ENCODE results near the gene APRT. TPM values are rescaled to one million over a fixed set of nuclear protein-coding genes. Genes with fewer than 3 reads are reported as not detected.
A peak's percentile ranks its signal among the peaks of the same experiment; 100 is the strongest.

APRT gene
- total and polyA plus RNA-seq, 2 of the 8 experiments (the other 6 are each of a cell fraction or from before 2014, with no cell fraction given), result 221 to 267 TPM

GRCh38 chr16:88787579-88788314 lies 24.0 kb downstream of the APRT start:
- POLR2A ChIA-PET (ENCODE audit: partially characterized antibody), result interaction anchor here (0.8 to 3.3 kb wide), 4 partner anchors 12 to 40 kb away, joined by 3 to 16 read pairs (median 3); no protein-coding TSS in a partner anchor
- peak overlapping the region; percentile 61; the same call in 1 of the 2 replicates for H2BK15ac ChIP-seq (ENCODE audit: low read length)
- TF ChIP-seq RXRA (IDR thresholded peaks at IDR 0.05; ENCODE audit: insufficient read depth, low read depth, low read length) (no peak), SP4 (IDR thresholded peaks at IDR 0.05; ENCODE audit: low read length) (no peak), KDM1A (IDR thresholded peaks at IDR 0.05; ENCODE audit: borderline replicate concordance, low read length) (no peak), ZNF274 (IDR thresholded peaks at IDR 0.05; ENCODE audit: borderline replicate concordance, extremely low read depth, low read length) (no peak), RNF2 (IDR thresholded peaks at IDR 0.05; ENCODE audit: borderline replicate concordance, low read depth, low read length, missing control alignments, poor library complexity, severe bottlenecking) (no peak), HDAC2 (IDR thresholded peaks at IDR 0.05; ENCODE audit: borderline replicate concordance in 1 of 2, low read depth in 2 of 2, low read length in 2 of 2) (no peak), CBX5 (IDR thresholded peaks at IDR 0.05; ENCODE audit: low read depth, low read length) (no peak), CEBPB (IDR thresholded peaks at IDR 0.05; ENCODE audit: low read depth, low read length) (no peak), FOSL1 (IDR thresholded peaks at IDR 0.05; ENCODE audit: insufficient read depth, low read depth, low read length) (no peak)
- TF ChIP-seq, protein P1, sequence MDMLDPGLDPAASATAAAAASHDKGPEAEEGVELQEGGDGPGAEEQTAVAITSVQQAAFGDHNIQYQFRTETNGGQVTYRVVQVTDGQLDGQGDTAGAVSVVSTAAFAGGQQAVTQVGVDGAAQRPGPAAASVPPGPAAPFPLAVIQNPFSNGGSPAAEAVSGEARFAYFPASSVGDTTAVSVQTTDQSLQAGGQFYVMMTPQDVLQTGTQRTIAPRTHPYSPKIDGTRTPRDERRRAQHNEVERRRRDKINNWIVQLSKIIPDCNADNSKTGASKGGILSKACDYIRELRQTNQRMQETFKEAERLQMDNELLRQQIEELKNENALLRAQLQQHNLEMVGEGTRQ (IDR thresholded peaks at IDR 0.05; ENCODE audit: low read length), result no peak

More at GRCh38 chr16:88787579-88788314, 24.0 kb downstream of the APRT start:
- Histone ChIP-seq H2BK20ac (ENCODE audit: low read length) (no peak overlapping the region), H3K4ac (replicated peaks; ENCODE audit: insufficient read length, low read depth, low read length) (no peak overlapping the region), H2BK120ac (replicated peaks; ENCODE audit: low read depth, low read length) (no peak overlapping the region), H3K79me2 (ENCODE audit: control insufficient read depth in 1 of 2, insufficient read depth in 2 of 2, low read length in 2 of 2) (peaks cover 0 to 7% of the 10 kb centered on the region in 2 experiments; a peak in 1 of 4 replicates), H4K20me1 (replicated peaks in 1 of 2; ENCODE audit: control insufficient read depth in 1 of 2, insufficient read depth in 2 of 2, low read length in 2 of 2) (peaks cover 0 to 5% of the 10 kb centered on the region in 2 experiments), H4K91ac (replicated peaks; ENCODE audit: insufficient read length, low read length) (peak overlapping the region; percentile 31), H3K79me1 (ENCODE audit: low read depth, low read length) (no peaks in the 10 kb centered on the region), H3K14ac (ENCODE audit: insufficient read length) (no peak overlapping the region), H3K4me2 (ENCODE audit: insufficient read depth in 1 of 2, low read depth in 2 of 2, low read length in 2 of 2) (no peak overlapping the region), H2AFZ (ENCODE audit: low read length) (no peak overlapping the region), H3K18ac (ENCODE audit: extremely low read depth, low read length) (peak overlapping the region; percentile 9; the same call in 1 of the 2 replicates), H3K23ac (ENCODE audit: insufficient read length) (no peak overlapping the region), H3K27me3 (replicated peaks in 1 of 4; ENCODE audit: control insufficient read depth in 3 of 4, extremely low read depth in 1 of 4, insufficient read depth in 3 of 4, low read length in 3 of 4) (peaks cover 0 to 6% (median 3%) of the 10 kb centered on the region in 4 experiments; a peak in 3 of 7 replicates), H3K4me3 (ENCODE audit: extremely low read depth in 1 of 4, insufficient read depth in 2 of 4, low read depth in 3 of 4, low read length in 4 of 4) (no peak overlapping the region), H3K4me1 (replicated peaks in 1 of 4; ENCODE audit: control insufficient read depth in 3 of 4, insufficient read depth in 4 of 4, low read length in 3 of 4) (peaks cover 0 to 26% (median 16%) of the 10 kb centered on the region in 4 experiments; a peak in 6 of 7 replicates), H3K56ac (replicated peaks; ENCODE audit: insufficient read length, low read depth, low read length) (no peak overlapping the region), H2BK5ac (ENCODE audit: low read depth, low read length) (no peak overlapping the region), H3K9ac (replicated peaks in 1 of 4; ENCODE audit: extremely low read depth in 1 of 4, low read depth in 3 of 4, low read length in 3 of 4) (no peak overlapping the region), H3K27ac (ENCODE audit: low read depth, low read length) (no peak overlapping the region), H4K5ac (ENCODE audit: insufficient read length, low read depth, low read length) (no peak overlapping the region), H3K36me3 (ENCODE audit: control insufficient read depth in 2 of 4, insufficient read depth in 4 of 4, low read length in 3 of 4) (no peaks in the 10 kb centered on the region), H2BK12ac (ENCODE audit: low read depth, low read length) (no peak overlapping the region), H4K8ac (ENCODE audit: extremely low read depth, insufficient read depth, low read length) (no peak overlapping the region), H2AK5ac (ENCODE audit: low read depth, low read length) (no peak overlapping the region), H3K9me3 (ENCODE audit: insufficient read depth in 2 of 2, low read depth in 1 of 2, low read length in 1 of 2) (no peaks in the 10 kb centered on the region), H3K23me2 (ENCODE audit: low read depth, low read length) (peaks cover 6% of the 10 kb centered on the region; the same call in 1 of the 2 replicates)
- 88% methylated on average over 11 of the region's 11 CpGs; no CpG with 5 or more reads in 1 of the 2 experiments for WGBS, 2 experiments (ENCODE audit: extremely low coverage in 1 of 2, insufficient coverage in 1 of 2, insufficient read length in 1 of 2, insufficient replicate concordance in 2 of 2, low coverage in 1 of 2, low lambda C conversion rate in 2 of 2, missing lambda C conversion rate in 1 of 2)
- DNase-seq (ENCODE audit: low read depth in 1 of 2, low spot score in 2 of 2), result no peak
- CTCF ChIA-PET (ENCODE audit: partially characterized antibody), result interaction anchor here (0.5 to 3.0 kb wide), 10 partner anchors 9 to 311 kb away, joined by 3 to 9 read pairs (median 4); partner anchors contain the start of gene CDT1
- FAIRE-seq, result no peak

Measured in H1 (cell line).